Stimulated activated CD4-positive, alpha-beta T cell treated with anti-CD3 and anti-CD28 coated beads, TNF-alpha, amount 100 ng/mL, for 24 hours (primary cell): ENCODE measurements around the gene RAC3.

Experiments
- DNase-seq, 3 experiments: peaks; one replicate each; pipeline ENCODE4 v3.0.0-alpha.2; 2020; ENCODE audit warnings: low read depth in 3 of 3

The RAC3 gene

DNA sequence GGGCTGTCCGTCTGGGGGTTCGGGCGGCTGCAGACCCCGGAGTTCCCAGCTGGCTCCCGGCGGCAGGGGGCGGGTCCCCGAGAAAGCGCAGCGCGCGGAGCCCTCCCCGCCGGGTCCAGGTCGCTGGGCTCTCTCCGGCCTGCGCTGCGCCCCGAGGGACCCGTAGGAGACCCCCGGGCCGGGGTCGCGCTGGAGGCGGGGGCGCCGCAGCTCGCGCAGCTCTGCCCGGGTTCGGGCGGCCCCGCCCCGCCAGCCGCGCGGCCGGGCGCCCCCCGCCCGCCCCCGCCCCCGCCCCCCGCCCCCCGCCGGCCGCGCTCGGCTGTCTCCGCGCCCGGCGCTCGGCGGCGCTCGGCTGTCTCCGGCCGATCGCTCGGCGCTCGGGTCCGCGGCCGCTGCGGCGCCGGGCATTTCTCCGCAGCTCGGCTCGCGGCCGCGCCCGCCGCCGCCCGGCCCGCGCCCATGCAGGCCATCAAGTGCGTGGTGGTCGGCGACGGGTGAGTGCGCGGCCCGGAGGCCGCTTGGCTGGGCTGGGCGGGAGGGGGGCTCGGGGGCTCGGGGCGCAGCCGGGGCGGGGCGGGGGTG, at the start of gene RAC3:
TSS of gene RAC3 (plus strand) at position 376 of the 582 bp plus-strand sequence. CDS start at position 460, 84 bp downstream.
- no peak for DNase-seq

DNA sequence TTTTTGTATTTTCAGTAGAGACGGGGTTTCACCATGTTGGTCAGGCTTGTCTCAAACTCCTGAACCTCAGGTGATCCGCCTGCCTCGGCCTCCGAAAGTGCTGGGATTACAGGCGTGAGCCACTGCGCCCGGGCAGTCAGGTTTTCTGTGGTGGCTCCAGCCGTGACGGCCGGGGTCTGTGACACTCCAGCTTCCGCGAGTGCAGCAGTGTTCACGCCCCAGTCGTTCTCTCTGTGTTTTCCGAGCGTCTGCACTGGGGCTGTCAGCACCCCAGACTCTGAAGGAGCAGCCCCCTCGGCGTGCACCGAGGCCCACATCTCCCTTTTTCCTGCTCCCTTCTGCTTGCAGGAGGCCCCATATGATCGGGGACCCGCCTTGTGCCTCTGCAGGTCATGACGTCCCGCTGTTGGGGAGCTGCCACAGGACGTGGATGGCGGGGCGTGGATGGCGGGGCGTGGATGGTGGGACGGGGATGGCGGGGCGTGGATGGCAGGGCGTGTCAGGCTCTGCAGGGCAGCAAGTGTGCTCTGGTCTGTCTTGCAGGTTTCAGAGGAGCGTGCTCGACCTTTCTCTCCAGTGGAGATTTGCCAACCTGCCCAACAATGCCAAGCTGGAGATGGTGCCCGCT, 48.4 kb upstream of the RAC3 start:
- DNase-seq: no peak

DNA sequence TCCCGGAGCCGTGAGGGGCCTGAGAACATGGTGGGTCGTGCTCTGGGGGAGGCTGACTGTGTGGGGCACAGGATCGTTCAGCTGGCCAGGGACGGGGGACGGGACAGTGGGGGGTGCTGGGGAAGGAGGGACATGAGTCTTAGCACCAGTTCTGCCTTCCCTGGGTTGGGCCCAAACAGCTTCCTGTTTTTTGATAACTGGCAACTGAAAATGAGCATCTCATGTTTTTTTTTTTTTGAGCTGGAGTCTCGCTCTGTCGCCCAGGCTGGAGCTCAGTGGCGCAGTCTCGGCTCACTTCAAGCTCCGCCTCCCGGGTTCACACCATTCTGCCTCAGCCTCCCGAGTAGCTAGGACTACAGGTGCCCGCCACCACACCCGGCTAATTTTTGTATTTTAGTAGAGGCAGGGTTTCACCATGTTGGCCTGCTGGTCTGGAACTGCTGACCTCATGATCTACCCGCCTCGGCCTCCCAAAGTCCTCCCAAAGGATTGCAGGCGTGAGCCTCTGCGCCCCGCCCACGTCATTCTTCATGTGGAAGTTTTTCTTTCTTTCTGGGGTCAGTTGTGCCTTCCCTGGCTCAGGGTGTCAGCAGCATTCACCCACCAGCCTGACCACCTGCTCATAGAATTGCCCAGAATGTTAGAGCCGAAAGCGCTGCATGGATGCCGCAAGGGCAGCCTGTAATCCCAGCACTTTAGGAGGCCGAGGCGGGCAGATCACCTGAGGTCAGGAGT, 47.7 kb upstream of the RAC3 start:
- no peak for DNase-seq

- DNase-seq: no peak
Measured at GRCh38 chr17:81984773-81985410, 46.6 kb upstream of the RAC3 start.

GRCh38 chr17:81986606-81987005, 44.9 kb upstream of the RAC3 start:
- no peak for DNase-seq

DNA sequence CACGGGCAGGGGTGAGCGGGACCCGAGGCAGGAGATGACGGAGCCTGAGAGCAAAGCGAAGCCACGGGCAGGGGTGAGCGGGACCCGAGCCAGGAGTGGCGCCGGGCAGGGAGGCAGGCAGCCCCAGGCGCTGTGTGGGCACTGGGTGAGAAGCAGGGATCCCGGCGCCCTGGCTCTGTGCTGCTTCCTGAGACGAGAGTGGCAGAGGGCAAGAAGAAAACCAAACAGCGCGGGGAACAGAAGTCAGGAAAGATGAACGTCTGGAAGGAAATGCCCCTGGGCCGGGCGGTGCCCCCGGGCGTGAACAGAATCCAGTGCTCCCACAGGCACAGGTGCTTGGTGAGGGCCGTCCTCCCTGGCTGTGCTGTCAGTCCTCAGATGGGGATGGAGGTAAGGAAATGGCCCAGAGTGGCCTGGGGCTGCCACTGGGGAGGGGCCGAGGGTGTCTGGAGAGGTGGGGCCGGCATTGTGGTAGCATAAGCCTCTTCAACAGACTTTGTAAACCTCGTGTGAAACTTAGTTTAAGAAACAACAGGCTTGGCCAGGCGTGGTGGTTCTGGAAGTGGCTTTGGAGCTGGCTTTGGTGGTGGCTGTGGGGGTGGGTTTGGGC, 44.2 kb upstream of the RAC3 start:
- DNase-seq: no peak

DNA sequence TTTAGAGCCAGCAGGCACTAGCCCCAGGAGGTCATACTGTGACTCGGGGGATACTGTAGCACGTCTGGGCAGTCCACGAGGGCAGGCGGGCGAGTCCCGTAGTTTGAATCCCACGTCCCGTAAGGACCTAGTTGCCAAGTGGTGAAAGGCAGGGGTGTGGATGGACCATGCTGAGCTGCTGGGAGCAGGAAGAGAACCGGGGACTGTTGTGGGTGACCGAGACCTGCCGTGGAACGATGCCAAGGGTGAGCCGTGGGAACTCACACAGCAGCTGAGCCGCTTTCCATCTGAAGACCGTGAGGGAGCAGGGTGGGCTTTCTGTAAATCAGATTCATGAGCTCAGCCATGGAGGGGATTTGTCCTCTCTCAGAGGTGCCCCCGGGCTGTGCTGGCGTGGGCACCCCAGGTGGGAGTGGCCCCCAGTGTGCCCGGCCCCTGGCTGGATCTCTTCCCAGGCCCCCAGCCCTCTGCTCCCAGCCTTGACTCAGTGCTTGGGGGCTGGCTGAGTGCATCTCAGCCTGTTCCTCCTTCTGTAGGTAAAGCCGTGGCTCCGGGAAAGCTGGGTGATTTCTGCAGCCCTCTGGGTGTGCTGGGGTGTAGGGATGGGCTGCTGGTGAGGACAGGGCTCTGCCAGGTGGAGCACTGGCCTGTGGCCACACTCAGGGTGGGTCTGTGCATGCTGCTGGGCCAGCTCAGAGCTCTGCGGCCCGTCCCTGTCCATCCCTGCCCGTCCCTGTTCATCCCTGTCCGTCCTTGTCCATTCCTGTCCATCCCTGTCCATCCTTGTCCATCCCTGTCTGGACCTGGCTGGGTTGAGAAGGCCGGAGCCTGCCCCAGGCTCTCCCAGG, 40.4 kb upstream of the RAC3 start:
- no peak for DNase-seq

DNA sequence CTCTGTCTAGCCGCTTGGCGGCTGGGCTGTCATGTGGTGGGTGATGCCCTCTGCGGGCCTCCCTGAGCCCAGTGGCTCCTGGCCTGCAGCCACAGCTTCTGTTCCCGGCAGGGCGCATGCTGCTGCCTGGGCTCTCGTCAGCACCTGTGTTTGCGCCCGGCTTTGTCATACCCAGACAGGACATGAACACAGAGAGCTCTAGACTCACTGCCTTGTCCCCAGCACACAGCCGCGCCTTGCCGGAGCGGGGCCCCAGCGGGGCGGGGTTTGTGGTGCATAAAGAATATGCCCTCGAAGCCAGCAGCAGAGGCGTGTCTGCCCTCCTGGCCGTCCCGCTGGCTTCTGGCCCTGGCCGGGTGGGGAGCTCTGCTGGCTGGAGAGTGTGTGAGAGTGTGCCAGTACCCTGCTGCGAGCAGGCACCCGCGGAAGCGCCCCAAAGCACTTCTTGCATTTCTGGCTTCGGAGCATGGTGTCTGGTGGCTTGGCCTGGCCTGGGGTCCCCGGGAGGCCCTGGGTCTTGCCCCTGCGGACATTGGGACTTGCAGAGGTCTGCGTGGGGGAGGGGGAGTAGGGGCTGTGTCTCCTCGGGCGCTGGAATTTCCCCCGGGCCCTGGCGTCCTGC, 39.7 kb upstream of the RAC3 start:
- DNase-seq: no peak

- DNase-seq: no peak
Measured at GRCh38 chr17:81992306-81993102, 39.0 kb upstream of the RAC3 start.

DNA sequence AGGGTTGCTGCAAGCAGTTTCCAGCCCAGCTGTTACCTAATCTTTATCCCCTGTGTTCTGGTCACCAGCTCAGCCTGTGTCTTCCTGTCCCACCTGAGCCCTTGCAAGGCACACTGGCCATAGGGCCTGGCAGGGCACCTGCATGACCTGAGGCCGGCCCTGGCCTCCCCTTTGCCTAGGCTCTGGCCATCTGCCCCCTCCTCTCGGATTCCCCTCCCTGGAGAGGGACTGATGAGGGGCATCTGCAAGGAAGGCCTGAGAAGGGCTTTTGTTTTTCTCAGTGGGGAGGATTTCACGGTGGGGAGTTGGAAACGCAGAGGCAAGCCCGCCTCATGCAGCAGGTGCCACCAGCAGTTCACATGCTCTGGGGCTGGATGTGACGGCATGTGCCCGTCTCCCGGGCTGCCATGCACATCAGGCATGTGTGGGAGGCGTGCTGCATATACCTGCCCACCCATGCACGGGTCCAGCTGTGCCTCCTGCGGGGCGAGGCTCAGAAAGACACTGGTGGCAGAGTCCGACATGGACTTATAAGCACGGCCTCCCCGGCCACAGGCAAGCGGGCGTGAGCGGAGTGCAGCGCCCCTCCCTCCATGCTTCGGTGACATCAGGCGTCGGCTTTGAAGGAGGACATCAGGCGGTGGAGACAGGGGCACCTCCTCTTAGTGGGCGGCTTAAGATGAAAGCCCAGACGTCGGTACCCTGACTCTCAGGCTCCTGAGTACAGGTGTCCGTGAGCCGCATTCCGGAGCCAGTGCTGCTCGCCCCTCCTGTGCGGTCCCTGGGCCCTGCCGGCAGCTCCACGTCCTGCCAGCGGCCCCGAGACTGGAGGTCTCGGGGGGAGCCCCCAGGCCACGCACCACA, 37.5 kb upstream of the RAC3 start:
- DNase-seq: no peak

DNA sequence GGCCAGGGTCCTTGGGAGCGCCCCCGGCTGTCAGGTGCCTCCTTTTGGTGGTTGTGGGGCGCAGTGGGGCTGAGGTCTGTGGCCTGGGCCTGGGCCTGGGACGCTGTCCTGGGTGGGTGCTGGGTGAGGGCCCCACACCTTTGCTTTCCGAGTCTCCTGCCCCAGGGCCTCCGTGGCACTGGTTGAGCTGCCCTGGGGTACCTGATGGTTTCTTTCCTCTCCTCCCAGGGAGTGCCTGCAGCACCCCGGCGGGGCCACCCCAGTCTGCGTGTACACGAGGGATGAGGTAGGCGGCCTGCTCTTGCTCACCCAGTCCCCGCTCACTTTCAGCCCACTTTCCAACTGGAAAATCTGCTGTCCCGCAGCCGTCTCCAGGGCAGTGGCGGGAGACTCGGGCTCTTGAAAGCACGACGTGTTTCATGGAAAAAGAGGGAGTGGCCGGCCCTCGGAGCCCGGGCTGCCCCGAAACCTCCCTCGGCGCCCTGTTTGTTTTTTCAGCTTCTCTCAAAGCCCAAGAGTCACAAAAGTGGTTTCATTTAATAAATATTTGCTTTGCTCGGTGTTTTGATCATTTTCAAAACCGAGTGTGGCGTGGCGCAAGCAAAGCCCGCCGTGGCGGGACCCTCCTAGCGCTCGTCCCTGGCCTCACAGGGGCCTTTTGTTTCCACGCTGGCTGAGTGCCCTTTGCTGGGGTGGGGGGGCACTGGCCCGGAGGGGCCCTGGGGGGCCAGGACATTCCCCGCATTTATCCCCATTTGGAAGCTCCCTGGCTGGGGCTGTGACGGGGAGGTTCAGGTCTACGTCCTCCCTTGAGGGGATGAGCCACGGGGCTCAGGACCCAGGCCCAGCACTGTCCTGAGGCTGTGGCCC, 36.6 kb upstream of the RAC3 start:
- no peak for DNase-seq

GRCh38 chr17:81995463-81996231, 35.8 kb upstream of the RAC3 start:
- no peak for DNase-seq

DNA sequence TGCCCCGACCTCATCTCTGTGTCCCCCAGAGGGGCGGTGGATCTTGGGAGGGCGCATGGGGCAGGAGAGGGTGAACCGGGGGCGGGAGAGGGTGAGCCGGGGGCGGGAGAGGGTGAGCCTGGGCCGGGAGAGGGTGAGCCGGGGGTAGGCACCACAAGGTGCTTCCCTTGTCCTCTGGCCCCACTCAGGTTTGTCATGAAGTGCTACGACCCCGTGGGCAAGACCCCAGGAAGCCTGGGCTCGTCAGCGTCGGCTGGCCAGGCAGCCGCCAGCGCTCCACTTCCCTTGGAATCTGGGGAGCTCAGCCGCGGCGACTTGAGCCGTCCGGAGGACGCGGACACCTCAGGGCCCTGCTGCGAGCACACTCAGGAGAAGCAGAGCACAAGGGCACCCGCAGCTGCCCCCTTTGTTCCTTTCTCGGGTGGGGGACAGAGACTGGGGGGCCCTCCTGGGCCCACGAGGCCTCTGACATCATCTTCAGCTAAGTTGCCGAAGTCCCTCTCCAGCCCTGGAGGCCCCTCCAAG, 35.2 kb upstream of the RAC3 start:
- no peak for DNase-seq

- no peak for DNase-seq
Measured at GRCh38 chr17:81996757-81997441, 34.6 kb upstream of the RAC3 start.

DNA sequence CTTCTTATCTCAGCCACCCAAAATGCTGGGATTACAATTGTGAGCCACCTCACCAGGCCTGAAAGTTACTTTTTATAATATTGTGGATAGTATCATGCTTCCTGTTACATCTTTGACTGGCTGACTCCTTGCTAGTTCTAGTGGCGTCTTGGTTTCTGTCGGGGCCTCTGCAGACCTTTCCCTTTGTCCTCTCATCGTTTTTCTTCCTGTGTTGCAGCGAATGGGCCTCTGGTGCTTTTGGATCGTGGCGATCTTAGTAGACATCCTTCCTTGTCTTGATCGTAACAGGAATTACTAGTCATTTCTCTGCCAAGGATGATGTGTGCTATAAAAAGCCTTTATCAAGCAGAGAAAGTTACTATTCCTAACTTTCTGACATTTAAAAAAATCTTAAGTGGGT, 33.3 kb upstream of the RAC3 start:
- no peak for DNase-seq

- DNase-seq: no peak
Measured at GRCh38 chr17:81998691-81999438, 32.6 kb upstream of the RAC3 start.
